Glomerular endothelial cell (primary cell): Measurements from ENCODE around the gene APOH. TPM values are rescaled to one million over a fixed set of nuclear protein-coding genes. Genes with fewer than 3 reads are reported as not detected.

Experiments used
- DNase-seq: peaks from one replicate; pipeline ENCODE4 v3.0.0-alpha.2; 2011; ENCODE audit warnings: low read depth, low spot score; ENCODE audit errors: extremely low read depth
- total RNA-seq: library from RNA; depleted of rRNA; stranded (reverse); fragments of >200 nt; gene quantifications from 2 replicates; pipeline ENCODE4 v1.2.3, GENCODE V29; 2015

APOH gene
- total RNA-seq, 1 donor from 2014 or later, result not detected

GRCh38 chr17:66198242-66198641 is 31.0 kb downstream of the APOH start:
- DNase-seq, result no peak

DNA sequence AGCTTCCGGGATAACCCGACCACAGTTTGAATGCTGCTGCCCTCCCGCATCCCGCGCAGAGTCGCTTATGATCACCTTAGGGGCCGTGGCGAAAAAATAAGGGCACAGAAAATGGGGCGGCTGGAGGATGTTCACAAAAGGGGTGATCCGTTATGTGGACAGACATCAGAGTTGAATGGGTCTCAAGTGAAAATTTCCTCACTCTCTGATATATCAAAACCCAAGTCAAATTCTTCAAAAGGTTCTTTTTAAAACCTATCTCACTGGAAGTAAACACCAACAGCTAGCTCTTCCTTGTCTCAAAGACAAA is 36.9 kb downstream of the APOH start:
- DNase-seq, result no peak

DNA sequence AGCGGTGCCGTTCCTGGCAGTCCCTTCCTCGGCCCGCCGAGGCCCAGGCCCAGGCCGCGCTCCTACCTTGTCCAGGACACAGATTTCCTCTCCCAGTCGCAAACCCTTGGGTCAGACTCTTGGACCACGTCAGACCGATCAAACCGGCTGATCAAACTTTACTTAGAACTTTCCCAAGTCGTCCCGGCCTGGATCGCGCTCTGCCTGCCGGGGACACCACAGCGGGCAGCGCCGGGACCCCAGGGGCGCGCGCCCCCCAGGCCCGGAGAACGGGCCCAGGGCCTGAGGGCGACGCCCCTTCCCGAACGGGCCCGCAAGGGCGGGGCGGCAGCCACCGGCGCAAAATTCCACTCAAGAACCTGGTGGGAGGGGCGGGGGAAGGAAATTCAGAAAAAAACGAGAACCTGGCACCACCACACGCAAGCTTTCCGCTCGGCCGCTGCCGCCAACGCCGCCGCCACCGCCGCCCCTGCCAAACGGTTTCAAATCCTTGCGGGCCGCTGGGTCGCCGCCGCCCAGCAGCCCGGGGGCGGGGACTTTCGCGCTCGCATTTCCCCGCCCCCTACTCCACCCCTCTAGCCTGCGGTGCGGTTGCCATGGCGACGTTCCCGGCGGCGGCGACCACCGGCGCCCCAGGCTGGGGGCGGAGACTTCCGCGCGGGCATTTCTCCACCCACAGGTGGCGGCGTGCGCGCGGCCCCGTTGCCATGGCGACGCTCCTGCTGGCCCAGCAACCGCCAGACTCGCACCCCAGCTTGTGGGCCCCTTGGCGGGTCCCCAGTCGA is 37.4 kb downstream of the APOH start, which contains the start of gene CEP112:
Gene CEP112 (minus strand): TSS at position 541 of the 785 bp plus-strand sequence.
- DNase-seq, result no peak

- no peak for DNase-seq
Measured at GRCh38 chr17:66190738-66191592, 38.2 kb downstream of the APOH start.

GRCh38 chr17:66187718-66188117 is 41.5 kb downstream of the APOH start:
- DNase-seq, result no peak

DNA sequence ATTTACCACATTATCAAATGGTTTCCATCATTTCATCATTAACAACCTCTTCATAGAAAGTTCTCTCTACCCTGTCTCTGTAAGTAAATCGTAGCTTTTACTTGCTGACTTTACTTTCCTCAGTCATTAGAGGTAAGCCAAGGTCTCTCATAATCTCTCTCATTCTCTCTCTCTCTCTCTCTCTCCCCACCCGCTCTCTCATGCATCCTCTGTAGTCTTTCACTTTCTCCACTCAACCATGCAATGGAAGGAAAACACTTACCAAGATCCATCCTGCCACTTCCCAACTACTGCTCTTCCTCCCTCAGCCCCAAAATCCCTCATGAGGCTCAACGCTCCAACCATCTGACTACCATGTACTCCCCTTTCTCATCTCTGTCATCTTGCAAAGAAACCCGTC is 43.4 kb downstream of the APOH start:
- DNase-seq, result no peak

DNA sequence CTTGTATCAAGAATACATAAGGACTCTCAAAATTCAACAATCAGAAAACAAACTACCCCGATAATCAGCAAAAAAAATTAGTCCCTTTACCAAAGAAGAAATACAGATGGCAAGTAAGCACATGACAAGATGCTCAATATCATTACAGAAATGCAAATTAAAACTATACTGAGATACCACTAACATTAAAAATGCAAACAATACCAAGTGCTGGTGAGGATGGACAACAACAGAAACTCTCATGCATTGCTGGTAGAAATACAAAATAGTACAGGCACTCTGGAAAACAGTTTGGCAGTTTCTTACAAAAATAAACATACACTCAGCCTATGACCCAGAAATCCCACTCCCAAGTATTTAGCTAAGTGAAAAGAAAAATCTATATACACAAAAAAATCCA is 44.8 kb downstream of the APOH start:
- DNase-seq, result no peak

DNA sequence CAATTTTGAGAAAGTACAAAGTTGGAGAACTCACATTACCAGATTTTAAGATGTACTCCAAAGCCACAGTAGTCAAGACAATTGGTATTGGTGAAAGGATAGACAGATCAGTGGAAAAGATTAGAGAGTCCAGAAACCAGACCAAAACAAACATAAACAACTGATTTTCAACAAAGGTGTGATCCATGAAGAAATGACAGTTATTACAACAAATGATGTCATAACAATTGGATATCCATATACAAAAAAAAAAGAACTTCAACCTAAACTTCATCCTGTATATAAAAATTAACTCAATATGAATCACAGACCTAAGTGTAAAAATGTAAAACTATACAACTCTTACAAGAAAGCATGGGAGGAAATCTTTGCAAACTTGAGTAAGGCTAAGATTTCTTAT is 45.7 kb downstream of the APOH start:
- DNase-seq, result no peak

- no peak for DNase-seq
Measured at GRCh38 chr17:66178642-66179041, 50.6 kb downstream of the APOH start.

DNA sequence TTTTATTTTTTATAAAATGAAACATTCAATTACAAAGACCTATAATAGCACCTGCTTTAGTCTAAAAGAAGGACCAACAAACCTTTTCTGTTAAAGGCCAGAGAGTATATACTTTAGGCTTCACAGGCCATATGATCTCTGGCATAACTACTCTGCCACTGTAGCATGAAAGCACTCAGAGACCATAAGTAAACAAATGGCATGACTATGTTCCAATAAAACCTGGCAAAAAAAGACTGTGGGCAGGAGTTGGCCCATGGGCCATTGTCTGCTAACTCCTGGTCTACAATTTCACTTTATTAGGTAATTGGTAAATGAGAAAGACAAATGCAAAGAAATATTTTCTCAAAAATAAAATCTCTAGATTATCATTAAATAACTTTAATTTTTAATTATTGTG is 52.2 kb downstream of the APOH start:
- no peak for DNase-seq

GRCh38 chr17:66175892-66176291 is 53.3 kb downstream of the APOH start:
- no peak for DNase-seq

DNA sequence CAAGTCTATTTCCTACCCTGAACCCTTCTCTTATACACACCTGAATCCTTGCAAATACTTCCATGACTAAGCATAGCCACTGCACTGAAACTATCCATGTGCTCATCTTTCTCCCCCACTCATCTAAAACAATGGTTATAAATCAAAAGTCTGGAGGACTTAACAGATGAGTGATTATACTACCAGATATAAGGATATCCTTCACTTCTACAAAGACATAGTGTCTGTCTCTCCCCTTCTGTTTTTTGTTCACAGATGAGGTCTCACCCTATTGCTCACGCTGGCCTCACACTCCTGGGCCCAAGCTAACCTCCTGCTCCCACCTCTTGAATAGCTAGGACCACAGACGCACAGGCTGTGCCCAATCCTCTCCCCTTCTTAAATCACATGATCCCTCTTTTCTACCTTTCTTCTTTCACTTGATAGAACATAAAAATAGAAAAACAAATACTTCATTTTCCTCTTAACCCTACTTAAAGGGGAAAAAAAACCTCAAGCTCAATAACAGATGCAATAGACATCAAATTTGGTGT is 56.5 kb downstream of the APOH start:
- no peak for DNase-seq

DNA sequence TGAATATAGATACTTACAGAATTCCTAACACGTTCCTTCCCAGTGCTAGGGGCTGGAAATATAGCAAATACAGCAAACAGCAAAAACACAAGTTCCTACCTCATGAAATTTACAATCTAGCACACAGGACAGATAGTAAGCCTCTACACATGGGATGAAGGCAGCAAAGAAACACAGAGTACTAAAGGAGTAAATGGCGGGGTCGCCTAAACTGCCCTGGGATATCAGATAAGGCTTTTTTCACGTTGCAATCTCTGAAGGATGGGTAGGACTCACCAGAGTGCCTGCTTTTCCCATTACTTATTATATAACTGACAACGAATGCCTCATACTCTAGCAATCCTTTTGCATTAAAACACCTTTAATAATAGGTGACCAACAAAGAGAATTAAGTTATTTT is 57.1 kb downstream of the APOH start:
- no peak for DNase-seq

DNA sequence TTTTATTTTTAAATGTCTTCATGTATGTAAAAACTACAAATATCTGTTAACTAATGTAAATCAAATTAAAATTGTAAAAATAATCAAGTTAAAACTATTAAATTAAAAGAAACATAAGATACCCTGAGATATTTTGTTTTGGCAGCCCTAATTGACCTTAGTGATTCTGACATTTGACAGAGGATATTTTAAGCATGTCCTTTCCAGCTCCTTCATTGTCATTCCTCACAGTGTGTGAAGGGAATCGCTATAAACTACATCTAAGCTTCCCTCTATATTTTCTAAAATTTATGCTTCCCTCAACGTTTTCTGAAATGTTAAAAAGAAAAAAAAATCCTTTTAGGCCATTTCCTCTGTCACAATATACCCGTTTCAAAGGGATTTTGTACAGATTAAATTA is 57.5 kb downstream of the APOH start:
- DNase-seq, result no peak

DNA sequence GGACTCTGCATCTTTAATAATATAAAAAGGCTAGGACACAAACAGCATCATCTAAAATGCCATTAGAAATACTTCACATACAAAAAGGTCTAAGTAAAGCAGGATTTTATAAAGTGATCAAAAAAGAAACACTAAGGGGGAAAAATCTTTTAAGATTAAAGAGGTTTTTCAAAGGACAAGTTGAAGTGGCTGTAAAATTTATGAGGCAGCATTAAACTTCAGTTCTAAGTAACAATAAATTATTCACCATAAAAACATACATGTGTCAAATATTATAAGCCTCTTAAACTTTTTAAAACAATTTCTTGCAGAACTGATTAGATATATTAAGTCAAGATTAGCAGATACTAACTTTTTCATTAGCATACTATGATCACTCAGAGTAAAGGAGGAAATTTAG is 58.0 kb downstream of the APOH start:
- DNase-seq, result no peak

DNA sequence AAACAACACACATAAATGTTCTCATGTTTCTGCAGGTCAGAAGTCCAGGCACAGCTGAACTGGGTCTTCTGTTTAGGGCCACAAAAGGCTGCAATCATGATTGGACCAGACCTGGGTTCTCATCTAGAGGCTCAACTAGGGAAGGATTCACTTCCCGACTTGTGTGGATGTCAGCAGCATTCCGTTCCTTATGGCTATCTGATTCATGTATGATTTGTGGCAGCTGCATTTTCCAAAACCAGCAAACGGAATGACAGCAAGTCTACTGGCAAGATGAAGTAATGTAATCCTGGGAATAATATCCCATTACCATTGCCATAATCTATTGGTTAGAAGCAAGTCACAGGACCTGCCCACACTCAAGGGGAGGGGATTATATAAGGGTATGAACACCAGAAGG is 59.4 kb downstream of the APOH start:
- no peak for DNase-seq

GRCh38 chr17:66167189-66167815 is 61.9 kb downstream of the APOH start:
- no peak for DNase-seq

DNA sequence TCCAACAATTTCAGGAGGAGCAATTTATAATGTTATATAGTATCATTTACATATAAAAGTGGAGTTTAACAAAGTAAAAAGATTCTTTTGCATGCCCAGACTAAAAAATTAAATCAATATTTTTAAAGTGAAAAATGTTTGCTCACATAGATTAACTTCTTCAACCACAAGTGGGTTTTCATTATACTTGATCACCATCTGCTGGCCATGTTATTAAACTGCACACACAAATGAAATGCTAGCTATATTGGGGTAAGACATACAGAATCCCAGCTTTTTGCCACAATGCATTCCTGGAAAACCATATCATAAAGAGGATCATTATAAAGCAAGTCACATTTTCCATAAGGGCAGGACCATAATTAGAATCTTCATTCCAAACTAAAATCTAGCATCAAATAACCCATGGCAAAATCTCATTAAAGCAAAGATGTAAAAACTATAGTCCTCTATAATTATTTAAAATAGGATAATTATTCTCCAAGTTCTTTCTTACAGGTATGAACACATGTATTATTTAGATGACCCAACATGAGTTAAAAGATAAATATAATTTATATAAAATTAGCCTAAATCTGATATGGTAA is 63.6 kb downstream of the APOH start:
- DNase-seq, result peak; percentile 63
